HepG2 (cell line): Measurements from ENCODE around the gene KAZN.

Experiments used
- HDAC1 ChIP-seq: sonication (generic); formaldehyde crosslinking; IDR thresholded peaks from 2 replicates; pipeline ENCODE4 v1.5.1; 2020; ENCODE audit warnings: mild to moderate bottlenecking, missing genetic modification reagents
- JUNB ChIP-seq: sonication (generic); formaldehyde crosslinking; IDR thresholded peaks from 2 replicates; pipeline ENCODE4 v1.8.0; 2022; ENCODE audit warnings: missing genetic modification reagents, mild to moderate bottlenecking, borderline replicate concordance
- PHF20 ChIP-seq: sonication (generic); formaldehyde crosslinking; IDR thresholded peaks from 2 replicates; pipeline ENCODE4 v1.5.0; 2020; ENCODE audit warnings: mild to moderate bottlenecking, missing genetic modification reagents
- TF ChIP-seq, protein P1 (sequence below): sonication (generic); formaldehyde crosslinking; IDR thresholded peaks from 2 replicates; pipeline ENCODE4 v1.4.0; 2020; ENCODE audit warnings: missing genetic modification reagents
- TF ChIP-seq, protein P2 (sequence below): sonication (generic); formaldehyde crosslinking; IDR thresholded peaks from 2 replicates; pipeline ENCODE4 v1.5.0; 2020; ENCODE audit warnings: mild to moderate bottlenecking, missing genetic modification reagents, moderate library complexity
- TF ChIP-seq, protein P3 (sequence below): IDR thresholded peaks from 2 replicates; pipeline ENCODE4 v1.6.1; 2016; ENCODE audit warnings: mild to moderate bottlenecking

DNA sequence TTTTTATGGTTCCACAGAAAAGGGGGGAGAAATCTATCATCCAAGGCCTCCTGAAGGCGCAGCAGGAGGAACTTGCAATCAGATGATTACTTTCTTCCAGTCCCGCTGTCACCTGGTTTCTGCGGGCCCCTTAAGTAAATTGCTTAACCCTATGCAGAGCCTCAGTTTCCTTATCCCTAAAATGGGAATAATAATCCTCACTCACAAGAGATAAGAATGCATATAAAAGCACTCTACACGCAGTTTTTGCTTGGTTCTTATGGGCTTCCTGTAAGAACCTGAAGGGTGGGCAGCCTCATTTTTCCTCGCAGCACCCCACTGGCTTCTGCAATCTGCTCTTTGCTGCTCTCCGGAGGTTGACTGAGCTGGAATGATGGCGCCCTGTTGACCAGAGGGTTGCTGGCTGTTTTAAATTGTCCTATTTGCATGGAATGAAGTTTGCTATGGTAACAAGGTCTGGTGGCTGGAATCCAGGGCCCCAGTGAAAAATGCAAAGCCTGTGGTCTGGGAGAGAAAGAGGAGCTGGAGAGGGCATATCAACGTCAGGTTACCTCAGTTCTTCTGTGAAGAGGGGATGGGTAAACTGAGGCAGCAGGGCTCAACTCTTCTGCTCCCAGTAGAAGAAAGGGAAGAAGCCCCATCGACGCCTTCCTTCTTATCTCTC lies 1.0 kb upstream of the KAZN start:
- TF ChIP-seq HDAC1 (CRISPR knock-in tag) (no peak), PHF20 (CRISPR knock-in tag) (no peak), JUNB (CRISPR knock-in tag) (no peak)
- TF ChIP-seq, protein P1, sequence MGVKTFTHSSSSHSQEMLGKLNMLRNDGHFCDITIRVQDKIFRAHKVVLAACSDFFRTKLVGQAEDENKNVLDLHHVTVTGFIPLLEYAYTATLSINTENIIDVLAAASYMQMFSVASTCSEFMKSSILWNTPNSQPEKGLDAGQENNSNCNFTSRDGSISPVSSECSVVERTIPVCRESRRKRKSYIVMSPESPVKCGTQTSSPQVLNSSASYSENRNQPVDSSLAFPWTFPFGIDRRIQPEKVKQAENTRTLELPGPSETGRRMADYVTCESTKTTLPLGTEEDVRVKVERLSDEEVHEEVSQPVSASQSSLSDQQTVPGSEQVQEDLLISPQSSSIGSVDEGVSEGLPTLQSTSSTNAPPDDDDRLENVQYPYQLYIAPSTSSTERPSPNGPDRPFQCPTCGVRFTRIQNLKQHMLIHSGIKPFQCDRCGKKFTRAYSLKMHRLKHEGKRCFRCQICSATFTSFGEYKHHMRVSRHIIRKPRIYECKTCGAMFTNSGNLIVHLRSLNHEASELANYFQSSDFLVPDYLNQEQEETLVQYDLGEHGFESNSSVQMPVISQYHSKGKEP (CRISPR knock-in tag) = no peak
- TF ChIP-seq, protein P2, sequence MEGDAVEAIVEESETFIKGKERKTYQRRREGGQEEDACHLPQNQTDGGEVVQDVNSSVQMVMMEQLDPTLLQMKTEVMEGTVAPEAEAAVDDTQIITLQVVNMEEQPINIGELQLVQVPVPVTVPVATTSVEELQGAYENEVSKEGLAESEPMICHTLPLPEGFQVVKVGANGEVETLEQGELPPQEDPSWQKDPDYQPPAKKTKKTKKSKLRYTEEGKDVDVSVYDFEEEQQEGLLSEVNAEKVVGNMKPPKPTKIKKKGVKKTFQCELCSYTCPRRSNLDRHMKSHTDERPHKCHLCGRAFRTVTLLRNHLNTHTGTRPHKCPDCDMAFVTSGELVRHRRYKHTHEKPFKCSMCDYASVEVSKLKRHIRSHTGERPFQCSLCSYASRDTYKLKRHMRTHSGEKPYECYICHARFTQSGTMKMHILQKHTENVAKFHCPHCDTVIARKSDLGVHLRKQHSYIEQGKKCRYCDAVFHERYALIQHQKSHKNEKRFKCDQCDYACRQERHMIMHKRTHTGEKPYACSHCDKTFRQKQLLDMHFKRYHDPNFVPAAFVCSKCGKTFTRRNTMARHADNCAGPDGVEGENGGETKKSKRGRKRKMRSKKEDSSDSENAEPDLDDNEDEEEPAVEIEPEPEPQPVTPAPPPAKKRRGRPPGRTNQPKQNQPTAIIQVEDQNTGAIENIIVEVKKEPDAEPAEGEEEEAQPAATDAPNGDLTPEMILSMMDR (CRISPR knock-in tag) = no peak
- TF ChIP-seq, protein P3, sequence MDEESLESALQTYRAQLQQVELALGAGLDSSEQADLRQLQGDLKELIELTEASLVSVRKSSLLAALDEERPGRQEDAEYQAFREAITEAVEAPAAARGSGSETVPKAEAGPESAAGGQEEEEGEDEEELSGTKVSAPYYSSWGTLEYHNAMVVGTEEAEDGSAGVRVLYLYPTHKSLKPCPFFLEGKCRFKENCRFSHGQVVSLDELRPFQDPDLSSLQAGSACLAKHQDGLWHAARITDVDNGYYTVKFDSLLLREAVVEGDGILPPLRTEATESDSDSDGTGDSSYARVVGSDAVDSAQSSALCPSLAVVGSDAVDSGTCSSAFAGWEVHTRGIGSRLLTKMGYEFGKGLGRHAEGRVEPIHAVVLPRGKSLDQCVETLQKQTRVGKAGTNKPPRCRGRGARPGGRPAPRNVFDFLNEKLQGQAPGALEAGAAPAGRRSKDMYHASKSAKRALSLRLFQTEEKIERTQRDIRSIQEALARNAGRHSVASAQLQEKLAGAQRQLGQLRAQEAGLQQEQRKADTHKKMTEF (CRISPR knock-in tag) = no peak
